ENCODE measurements around the gene GC. TPM values are rescaled to one million over a fixed set of nuclear protein-coding genes. Genes with fewer than 3 reads are reported as not detected.

Gene GC
- total RNA-seq, 1 experiment from 2014 or later, result 1.9 TPM

DNA sequence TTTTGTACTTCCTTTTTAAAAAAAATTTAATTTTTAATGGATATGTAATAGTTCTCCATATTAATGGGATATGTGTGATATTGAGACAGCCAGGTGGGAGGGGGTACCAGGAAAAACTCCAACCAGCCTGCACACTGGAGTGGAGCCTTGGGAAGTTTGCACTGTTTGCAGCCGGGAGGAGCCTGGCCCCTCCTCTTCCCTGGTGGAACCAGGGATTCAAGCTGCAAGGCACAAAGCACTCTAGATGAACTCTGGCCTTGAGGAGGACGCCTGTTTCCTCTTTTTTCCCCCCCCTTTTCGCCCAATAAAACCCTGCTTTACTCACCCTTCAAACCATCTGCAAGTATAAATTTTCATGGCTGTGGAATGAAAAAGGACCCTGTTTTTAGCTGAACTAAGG lies 48.2 kb upstream of the GC start (continued):
- TF ChIP-seq, protein P1, sequence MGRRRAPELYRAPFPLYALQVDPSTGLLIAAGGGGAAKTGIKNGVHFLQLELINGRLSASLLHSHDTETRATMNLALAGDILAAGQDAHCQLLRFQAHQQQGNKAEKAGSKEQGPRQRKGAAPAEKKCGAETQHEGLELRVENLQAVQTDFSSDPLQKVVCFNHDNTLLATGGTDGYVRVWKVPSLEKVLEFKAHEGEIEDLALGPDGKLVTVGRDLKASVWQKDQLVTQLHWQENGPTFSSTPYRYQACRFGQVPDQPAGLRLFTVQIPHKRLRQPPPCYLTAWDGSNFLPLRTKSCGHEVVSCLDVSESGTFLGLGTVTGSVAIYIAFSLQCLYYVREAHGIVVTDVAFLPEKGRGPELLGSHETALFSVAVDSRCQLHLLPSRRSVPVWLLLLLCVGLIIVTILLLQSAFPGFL (CRISPR knock-in tag; IDR thresholded peaks at IDR 0.05; ENCODE audit: borderline replicate concordance), result no peak
- no peak for TF ChIP-seq NFYB (CRISPR knock-in tag; conservative IDR thresholded peaks at IDR 0.05; ENCODE audit: low read depth)

DNA sequence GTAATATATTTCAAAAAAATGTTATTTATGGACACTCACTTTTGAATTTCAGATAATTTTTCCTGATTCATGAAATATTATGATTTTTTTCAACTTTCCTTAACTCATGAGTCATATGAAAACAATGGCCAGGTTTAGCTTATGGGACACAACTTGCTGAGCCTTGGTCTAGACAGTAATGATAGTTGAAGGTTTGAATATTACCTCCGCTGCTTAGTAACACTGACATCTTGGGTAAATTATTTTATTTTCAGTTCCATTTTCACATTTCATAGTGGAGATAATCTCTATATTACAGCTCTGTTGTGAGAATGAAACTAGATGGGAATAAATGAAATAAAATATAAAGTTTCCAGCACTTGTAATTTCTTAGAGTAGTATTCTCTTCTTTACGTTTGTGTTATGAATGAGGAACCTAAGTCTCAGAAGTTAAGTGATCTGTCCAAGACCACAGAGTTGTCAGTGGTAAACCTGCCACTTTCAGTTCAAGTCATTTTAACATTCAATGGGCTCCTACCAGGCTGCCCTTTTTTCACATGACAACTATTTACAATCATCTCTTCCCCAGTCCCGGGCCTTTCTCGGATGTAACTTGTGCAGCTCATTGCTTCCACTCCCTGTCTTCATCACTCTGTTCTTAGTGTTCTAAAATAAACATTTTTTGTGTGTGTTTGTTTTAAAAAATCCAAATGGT lies 46.8 kb upstream of the GC start:
- DNase-seq (ENCODE audit: low spot score) (no peak), ATAC-seq (no peak)
- Mint-ChIP-seq H3K4me3 (no peak overlapping the region), H3K36me3 (peaks cover 13% of the 10 kb centered on the region), H3K9me3 (peaks cover 13% of the 10 kb centered on the region), H3K27me3 (ENCODE audit: low read depth) (no peaks in the 10 kb centered on the region), H3K27ac (no peak overlapping the region; the same call in 1 of the 2 replicates), H3K4me1 (peaks cover 72% of the 10 kb centered on the region)
- TF ChIP-seq, protein P2, sequence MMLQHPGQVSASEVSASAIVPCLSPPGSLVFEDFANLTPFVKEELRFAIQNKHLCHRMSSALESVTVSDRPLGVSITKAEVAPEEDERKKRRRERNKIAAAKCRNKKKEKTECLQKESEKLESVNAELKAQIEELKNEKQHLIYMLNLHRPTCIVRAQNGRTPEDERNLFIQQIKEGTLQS (CRISPR knock-in tag; conservative IDR thresholded peaks at IDR 0.05), result no peak
- TF ChIP-seq, protein P3, sequence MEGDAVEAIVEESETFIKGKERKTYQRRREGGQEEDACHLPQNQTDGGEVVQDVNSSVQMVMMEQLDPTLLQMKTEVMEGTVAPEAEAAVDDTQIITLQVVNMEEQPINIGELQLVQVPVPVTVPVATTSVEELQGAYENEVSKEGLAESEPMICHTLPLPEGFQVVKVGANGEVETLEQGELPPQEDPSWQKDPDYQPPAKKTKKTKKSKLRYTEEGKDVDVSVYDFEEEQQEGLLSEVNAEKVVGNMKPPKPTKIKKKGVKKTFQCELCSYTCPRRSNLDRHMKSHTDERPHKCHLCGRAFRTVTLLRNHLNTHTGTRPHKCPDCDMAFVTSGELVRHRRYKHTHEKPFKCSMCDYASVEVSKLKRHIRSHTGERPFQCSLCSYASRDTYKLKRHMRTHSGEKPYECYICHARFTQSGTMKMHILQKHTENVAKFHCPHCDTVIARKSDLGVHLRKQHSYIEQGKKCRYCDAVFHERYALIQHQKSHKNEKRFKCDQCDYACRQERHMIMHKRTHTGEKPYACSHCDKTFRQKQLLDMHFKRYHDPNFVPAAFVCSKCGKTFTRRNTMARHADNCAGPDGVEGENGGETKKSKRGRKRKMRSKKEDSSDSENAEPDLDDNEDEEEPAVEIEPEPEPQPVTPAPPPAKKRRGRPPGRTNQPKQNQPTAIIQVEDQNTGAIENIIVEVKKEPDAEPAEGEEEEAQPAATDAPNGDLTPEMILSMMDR (IDR thresholded peaks at IDR 0.05), result no peak
- TF ChIP-seq PRRX2 (CRISPR knock-in tag; IDR thresholded peaks at IDR 0.05), result no peak
- no peak for TF ChIP-seq IRF2 (CRISPR knock-in tag; IDR thresholded peaks at IDR 0.05; ENCODE audit: borderline replicate concordance, low read depth)
- TF ChIP-seq MYBL2 (CRISPR knock-in tag; IDR thresholded peaks at IDR 0.05), result no peak
- TF ChIP-seq FOXP1 (CRISPR knock-in tag; IDR thresholded peaks at IDR 0.05; ENCODE audit: borderline replicate concordance), result no peak
- no peak for TF ChIP-seq JAZF1 (CRISPR knock-in tag; IDR thresholded peaks at IDR 0.05)
- no peak for TF ChIP-seq ZNF396 (CRISPR knock-in tag; IDR thresholded peaks at IDR 0.05; ENCODE audit: borderline replicate concordance)
- TF ChIP-seq JUN (CRISPR knock-in tag; IDR thresholded peaks at IDR 0.05), result no peak
- TF ChIP-seq ZNF219 (CRISPR knock-in tag; IDR thresholded peaks at IDR 0.05; ENCODE audit: borderline replicate concordance), result no peak
- TF ChIP-seq, protein P4, sequence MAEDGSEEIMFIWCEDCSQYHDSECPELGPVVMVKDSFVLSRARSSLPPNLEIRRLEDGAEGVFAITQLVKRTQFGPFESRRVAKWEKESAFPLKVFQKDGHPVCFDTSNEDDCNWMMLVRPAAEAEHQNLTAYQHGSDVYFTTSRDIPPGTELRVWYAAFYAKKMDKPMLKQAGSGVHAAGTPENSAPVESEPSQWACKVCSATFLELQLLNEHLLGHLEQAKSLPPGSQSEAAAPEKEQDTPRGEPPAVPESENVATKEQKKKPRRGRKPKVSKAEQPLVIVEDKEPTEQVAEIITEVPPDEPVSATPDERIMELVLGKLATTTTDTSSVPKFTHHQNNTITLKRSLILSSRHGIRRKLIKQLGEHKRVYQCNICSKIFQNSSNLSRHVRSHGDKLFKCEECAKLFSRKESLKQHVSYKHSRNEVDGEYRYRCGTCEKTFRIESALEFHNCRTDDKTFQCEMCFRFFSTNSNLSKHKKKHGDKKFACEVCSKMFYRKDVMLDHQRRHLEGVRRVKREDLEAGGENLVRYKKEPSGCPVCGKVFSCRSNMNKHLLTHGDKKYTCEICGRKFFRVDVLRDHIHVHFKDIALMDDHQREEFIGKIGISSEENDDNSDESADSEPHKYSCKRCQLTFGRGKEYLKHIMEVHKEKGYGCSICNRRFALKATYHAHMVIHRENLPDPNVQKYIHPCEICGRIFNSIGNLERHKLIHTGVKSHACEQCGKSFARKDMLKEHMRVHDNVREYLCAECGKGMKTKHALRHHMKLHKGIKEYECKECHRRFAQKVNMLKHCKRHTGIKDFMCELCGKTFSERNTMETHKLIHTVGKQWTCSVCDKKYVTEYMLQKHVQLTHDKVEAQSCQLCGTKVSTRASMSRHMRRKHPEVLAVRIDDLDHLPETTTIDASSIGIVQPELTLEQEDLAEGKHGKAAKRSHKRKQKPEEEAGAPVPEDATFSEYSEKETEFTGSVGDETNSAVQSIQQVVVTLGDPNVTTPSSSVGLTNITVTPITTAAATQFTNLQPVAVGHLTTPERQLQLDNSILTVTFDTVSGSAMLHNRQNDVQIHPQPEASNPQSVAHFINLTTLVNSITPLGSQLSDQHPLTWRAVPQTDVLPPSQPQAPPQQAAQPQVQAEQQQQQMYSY (CRISPR knock-in tag; IDR thresholded peaks at IDR 0.05), result no peak
- no peak for TF ChIP-seq GRHL2 (CRISPR knock-in tag; IDR thresholded peaks at IDR 0.05; ENCODE audit: insufficient replicate concordance, severe bottlenecking)
- TF ChIP-seq, protein P5, sequence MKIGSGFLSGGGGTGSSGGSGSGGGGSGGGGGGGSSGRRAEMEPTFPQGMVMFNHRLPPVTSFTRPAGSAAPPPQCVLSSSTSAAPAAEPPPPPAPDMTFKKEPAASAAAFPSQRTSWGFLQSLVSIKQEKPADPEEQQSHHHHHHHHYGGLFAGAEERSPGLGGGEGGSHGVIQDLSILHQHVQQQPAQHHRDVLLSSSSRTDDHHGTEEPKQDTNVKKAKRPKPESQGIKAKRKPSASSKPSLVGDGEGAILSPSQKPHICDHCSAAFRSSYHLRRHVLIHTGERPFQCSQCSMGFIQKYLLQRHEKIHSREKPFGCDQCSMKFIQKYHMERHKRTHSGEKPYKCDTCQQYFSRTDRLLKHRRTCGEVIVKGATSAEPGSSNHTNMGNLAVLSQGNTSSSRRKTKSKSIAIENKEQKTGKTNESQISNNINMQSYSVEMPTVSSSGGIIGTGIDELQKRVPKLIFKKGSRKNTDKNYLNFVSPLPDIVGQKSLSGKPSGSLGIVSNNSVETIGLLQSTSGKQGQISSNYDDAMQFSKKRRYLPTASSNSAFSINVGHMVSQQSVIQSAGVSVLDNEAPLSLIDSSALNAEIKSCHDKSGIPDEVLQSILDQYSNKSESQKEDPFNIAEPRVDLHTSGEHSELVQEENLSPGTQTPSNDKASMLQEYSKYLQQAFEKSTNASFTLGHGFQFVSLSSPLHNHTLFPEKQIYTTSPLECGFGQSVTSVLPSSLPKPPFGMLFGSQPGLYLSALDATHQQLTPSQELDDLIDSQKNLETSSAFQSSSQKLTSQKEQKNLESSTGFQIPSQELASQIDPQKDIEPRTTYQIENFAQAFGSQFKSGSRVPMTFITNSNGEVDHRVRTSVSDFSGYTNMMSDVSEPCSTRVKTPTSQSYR (CRISPR knock-in tag; IDR thresholded peaks at IDR 0.05), result no peak
- TF ChIP-seq, protein P6, sequence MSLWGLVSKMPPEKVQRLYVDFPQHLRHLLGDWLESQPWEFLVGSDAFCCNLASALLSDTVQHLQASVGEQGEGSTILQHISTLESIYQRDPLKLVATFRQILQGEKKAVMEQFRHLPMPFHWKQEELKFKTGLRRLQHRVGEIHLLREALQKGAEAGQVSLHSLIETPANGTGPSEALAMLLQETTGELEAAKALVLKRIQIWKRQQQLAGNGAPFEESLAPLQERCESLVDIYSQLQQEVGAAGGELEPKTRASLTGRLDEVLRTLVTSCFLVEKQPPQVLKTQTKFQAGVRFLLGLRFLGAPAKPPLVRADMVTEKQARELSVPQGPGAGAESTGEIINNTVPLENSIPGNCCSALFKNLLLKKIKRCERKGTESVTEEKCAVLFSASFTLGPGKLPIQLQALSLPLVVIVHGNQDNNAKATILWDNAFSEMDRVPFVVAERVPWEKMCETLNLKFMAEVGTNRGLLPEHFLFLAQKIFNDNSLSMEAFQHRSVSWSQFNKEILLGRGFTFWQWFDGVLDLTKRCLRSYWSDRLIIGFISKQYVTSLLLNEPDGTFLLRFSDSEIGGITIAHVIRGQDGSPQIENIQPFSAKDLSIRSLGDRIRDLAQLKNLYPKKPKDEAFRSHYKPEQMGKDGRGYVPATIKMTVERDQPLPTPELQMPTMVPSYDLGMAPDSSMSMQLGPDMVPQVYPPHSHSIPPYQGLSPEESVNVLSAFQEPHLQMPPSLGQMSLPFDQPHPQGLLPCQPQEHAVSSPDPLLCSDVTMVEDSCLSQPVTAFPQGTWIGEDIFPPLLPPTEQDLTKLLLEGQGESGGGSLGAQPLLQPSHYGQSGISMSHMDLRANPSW (CRISPR knock-in tag; conservative IDR thresholded peaks at IDR 0.05; ENCODE audit: low read depth), result no peak
- CTCF ChIA-PET, result no interaction called here
- POLR2A ChIA-PET, result no interaction called here

Data from WTC11 (cell line).